NCI-H2196 treated with DMSO at 0.1 percent for 48 hours (cell line): ENCODE measurements around the gene ITIH6.
"Not testable (repeated sequence)": the region's sequence is repeated elsewhere in the genome, so short reads cannot be mapped to it uniquely, and the experiment has no call there.

Source experiments
- DNase-seq: peaks from one replicate; lab custom pipeline; 2025; ENCODE audit not compliant: unreplicated experiment; lab: John Stamatoyannopoulos, UW

The ITIH6 gene, protein sequence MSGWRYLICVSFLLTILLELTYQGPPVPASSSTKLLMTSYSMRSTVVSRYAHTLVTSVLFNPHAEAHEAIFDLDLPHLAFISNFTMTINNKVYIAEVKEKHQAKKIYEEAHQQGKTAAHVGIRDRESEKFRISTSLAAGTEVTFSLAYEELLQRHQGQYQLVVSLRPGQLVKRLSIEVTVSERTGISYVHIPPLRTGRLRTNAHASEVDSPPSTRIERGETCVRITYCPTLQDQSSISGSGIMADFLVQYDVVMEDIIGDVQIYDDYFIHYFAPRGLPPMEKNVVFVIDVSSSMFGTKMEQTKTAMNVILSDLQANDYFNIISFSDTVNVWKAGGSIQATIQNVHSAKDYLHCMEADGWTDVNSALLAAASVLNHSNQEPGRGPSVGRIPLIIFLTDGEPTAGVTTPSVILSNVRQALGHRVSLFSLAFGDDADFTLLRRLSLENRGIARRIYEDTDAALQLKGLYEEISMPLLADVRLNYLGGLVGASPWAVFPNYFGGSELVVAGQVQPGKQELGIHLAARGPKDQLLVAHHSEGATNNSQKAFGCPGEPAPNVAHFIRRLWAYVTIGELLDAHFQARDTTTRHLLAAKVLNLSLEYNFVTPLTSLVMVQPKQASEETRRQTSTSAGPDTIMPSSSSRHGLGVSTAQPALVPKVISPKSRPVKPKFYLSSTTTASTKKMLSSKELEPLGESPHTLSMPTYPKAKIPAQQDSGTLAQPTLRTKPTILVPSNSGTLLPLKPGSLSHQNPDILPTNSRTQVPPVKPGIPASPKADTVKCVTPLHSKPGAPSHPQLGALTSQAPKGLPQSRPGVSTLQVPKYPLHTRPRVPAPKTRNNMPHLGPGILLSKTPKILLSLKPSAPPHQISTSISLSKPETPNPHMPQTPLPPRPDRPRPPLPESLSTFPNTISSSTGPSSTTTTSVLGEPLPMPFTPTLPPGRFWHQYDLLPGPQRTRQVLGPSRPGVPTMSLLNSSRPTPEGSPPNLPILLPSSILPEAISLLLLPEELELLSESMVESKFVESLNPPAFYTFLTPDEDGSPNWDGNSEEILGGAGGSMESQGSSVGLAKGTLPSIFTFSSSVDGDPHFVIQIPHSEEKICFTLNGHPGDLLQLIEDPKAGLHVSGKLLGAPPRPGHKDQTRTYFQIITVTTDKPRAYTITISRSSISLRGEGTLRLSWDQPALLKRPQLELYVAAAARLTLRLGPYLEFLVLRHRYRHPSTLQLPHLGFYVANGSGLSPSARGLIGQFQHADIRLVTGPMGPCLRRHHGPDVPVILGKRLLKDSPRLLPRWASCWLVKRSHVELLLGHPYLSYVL

DNA sequence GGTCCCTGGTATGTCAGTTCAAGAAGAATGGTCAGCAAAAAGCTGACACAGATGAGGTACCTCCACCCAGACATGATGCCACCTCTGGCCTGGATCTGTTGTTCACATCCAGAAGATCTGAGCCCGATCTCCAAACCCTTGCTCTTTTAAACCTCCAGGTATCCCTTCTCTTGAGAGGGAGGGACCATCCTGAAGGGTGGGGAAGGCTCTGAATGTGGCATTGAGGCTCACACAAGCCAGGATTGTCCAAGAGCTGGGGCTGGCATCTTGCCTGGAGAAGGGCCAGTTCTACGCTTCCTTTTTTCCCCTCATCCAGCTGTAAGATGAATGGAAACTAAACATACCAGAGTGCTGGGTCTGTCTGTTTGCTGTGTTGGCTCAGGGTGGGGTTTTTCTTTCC lies at the start of gene ITIH6:
Gene ITIH6 (minus strand): TSS at position 119 of the 400 bp plus-strand sequence. CDS start 45 bp downstream, at position 74.
- DNase-seq: no peak

DNA sequence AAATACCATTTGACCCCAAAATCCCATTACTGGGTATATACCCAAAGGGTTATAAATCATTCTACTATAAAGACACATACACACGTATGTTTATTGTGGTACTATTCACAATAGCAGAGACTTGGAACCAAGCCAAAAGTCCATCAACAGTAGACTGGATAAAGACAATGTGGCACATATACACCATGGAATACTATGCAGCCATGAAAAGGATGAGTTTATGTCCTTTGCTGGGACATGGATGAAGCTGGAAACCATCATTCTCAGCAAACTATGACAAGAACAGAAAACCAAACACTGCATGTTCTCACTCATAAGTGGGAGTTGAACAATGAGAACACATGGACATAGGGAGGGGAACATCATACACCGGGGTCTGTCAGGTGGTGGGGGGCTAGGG lies 49.6 kb upstream of the ITIH6 start:
- not testable (repeated sequence) for DNase-seq

DNA sequence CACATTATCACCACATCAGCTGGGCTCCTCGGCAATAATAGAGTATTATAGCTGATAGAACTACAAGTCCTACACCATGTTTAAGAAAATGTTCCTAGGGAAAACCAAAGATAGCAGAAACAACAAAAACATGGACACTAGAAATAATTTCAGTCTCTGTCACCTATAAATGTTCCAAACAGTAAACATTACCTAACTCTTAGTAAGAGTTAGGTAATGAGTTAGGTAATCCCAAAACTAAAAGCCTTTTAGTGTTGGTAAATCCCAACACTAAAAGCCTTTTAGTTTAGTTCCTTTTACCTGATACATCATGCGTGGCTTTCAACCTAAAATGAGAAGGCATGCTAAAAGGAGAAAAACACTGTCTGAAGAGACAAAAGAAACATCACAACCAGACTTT lies 45.0 kb upstream of the ITIH6 start:
- DNase-seq: no peak

DNA sequence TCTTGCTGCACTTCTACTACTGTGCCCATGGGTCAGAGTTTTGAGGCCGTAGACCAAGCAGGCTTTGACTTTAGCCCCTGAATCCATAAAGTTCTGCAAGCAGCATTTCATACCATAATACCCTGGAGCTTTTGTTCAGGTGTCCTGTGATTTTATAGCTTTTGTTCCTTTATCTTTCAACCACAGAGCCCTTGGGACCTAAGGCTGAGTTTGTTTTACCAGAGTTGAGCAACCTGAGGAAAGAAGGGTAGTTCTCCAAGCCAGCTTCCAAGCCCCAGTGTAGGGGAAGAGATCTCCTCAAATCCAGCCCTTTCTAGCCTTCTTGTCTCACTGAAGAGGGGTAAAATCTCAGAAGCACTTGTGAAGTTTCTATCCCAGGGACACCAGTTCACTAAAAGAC lies 44.6 kb upstream of the ITIH6 start:
- DNase-seq: no peak

DNA sequence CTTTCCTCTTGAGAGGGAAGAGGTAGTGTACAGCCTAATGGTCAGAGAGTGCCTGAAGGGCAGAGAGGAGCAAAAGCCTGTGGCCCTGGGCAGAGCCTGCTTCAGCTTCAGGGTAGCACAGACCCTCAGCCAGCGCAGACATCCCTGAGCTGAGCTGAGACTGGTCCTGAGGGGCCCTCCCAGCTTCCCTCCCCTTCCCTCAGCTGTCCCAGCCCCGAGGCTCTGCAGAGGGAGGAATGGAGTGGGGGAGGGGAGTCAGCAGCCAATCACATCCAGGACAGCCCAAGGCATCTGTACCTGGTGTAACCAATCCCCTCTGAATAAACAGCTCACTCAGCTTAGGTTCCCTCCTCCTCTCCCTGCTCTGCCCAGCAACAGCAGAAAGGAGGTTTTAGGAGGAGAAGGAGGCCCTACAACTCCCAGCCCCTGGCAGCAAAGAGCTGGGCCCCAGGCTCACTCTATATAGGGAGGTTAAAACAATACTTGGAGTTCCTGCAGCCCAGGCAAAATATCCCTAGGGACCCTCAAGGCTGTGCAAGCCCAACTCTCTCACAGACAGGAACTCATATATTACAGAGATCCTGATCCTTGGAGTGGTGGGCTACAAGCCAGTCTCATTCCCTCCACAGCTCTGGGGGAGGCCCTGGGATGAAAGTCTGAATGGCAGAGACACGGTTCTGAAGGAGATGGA lies 43.3 kb upstream of the ITIH6 start:
- DNase-seq: not testable (repeated sequence)

DNA sequence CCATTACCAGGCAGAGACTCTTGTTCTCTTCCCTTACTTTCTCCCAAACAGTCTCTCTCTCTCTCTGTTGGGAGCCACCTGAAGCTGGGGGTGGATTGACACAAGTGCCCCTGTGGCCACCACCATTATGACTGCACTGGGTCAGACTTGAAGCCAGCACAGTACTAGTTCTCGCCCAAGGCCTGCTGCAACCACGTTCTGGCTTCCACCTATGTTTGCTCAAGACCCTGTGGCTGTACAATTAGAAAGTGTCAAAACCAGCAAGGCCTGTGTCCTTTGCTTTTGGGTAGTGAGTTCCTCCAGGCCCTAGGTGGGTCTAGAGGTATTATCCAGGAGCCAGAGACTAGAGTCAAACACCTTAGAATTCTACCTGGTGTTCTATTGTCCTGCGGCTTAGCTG lies 40.5 kb upstream of the ITIH6 start:
- no peak for DNase-seq

DNA sequence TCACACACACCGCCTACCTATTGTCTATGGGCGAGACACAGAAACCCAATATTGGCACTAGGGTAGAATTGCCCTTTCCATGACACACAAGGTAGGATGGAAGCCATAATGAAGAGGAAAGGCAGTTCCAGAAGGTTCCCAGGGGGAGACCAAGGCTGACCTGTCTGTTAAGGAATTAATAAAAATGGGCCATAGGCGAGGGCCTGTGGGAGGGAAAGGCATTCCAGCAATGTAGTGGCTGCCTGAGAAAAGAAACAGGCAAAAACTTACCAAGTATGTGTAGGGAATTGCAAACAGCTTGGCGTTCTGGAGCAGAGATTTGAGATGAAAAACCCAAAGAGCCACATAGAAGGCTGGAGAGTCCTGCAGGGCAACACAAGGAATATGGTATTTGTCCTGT lies 28.5 kb upstream of the ITIH6 start:
- no peak for DNase-seq

DNA sequence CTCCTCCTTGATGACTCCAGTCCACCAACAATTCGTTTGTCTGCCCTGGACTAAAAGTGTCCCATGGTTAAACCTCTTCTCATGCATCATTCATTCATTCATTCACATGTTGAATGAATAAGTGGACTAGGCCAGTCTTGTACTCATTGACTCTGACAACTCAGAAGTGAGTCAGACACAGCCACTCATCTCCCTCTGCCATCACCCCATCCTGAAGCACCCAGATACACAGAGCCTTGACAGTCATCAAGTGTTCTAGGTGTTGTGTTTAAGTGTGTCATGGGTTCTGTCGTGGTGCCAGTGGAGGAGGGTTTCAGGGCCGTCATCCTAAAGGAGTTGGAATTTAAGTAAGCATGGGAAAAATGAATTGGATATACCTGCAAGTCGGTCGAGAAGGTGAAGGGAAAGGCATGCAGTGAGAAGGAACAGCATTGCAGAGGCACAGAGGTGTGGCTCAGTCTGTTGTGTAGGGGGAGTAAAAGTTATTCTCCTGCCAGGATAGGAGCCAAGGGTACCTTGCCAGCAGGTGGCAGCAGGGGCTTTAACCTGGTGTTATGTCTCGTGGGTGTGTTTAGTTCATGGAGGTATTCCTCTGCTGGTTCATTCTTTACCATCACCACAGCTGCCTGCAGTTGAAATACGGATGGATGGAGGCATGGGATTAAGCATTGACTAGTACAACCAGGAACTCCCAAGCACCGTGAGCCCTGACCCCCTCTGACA lies 27.8 kb upstream of the ITIH6 start:
- DNase-seq: no peak

DNA sequence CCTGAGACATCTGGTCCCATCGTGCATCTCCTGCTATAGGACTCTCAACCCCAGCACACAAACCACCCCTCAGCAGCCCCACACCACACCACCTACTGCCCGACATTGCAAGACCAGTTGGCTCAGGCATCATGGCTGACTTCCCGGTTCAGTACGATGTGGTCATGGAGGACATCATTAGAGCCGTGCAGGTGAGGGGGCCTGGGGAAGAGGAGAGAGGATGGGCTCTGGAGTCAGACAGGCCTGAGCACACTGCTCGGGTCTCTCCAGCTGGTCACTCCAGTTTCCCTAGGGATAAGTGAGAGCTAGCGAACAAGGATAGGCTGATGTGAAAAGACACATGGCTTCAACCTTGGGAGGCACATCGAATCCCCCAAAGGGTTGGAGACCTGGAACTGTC lies 26.7 kb upstream of the ITIH6 start:
- DNase-seq: no peak

DNA sequence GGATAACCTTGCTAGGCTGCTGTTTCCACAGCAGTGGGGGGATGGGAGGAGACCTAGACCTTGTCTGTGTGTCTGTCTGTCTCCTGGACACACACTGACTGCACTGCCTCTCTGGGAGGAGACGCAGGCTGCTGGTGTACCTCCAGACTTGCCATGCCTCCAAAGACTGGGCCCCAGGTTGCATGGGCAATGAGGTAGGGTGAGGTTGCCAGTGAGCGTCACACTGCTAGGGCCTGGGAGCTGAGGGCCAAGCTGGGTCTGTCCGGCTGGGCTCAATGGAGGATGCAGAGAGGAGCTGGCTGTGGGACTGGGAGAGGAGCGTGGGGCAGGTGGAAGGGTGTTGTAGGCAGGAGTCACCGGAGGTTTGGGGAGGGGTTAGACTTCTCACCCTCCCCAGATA lies 26.1 kb upstream of the ITIH6 start:
- no peak for DNase-seq

DNA sequence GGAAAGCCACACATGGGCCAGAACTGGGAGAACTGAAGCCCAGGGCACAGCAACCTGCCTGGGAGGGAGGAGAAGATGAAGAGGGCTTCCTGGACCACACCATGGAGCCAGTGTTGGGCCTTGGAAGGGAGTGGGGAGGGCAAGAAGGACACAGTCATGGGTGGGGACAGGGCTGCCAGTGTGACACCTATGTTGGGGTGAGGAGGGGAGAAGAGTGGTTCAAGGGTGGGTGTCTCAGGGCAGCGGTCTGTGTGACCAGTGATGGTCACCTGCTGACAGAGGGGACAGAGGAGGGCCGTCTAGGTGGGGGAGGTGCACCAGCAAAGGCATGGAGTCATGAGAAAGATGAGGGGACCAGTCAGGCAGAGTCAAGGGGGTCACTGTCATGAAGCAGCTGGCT lies 23.3 kb upstream of the ITIH6 start:
- DNase-seq: no peak

DNA sequence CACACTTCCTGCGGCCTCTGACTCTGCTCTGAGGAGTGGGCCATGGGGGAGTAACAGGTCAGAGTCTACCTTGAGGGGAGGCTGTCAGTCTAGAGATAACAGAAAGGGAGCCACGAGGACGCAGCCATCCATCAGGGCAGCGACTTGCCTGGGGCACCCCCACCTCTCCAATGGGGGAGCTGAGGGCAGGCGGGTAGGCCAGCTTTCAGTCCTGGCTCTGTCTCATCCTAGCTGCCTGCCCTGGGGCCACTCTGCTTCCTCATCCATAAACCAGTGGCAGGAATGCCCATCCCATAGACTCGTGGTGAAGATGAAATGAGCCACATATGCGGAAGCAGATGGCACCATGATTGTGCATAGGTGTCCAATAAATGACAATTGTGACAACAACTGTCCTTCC lies 22.7 kb upstream of the ITIH6 start:
- DNase-seq: no peak

DNA sequence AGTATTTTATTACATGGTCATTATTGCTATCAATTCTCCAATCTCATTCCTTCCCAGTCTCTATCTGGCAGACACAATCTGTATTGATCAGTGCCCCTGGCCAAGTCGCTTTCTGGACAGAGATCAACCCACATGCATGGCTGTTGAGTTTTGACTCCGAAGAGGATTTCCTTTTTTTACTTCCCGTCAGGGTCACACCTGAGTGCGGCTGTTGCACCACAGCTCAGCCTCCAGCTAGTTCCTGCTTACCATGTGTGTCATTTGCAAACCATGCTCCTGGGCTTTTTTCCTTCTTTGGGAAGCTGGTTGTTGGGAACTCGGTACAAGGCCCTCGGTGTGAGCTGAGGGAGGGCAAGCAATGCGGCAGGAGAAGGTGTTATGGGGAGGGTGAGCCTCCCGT lies 21.1 kb upstream of the ITIH6 start:
- no peak for DNase-seq

DNA sequence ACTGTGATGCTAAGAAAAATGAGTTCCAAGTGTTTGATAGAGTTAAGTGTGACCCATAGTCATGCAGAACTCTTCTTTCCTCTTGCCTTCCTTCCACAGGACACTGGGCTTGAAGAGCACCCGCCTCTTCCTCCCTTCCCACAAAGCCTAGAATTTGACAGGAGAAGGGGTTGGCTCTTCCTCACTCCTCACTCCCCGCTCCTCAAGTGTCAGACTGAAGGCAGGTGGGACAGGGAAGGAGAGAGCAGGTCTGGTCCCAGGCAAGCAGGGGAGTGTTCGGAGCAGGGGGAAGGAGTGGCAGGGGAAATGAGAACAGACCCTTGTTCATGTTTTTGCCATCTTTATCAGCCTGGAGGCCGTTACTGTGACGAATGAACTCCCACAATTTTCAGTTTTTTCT lies 20.2 kb upstream of the ITIH6 start:
- DNase-seq: no peak

DNA sequence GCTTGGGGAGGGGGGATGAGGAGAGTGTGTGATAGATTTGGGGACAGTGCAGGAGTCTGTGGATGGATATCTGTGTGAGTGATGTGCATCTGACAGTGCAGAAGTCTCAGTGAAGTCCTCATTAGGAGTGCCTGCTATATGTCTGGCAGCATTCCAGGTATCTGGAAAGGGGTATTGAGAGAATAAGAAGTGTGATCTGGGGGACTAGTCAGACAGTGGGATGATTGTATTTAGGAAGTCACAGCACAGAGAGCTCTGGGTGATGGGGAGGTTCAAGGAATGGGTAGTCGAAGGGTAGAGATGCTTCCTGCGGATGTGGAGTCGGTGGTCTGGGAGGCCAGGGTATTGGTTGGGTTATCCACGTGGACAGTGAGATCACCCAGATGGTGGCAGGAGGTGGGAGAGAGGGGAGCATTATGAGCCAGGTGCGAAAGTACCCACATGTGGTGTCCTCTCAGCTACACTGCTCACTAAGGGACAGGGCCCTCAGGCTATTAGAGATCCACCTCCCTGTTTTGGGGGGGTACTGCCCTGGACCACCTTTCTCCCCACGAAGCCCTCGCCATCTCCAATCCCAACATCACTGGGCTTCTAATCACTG lies 19.3 kb upstream of the ITIH6 start:
- no peak for DNase-seq

DNA sequence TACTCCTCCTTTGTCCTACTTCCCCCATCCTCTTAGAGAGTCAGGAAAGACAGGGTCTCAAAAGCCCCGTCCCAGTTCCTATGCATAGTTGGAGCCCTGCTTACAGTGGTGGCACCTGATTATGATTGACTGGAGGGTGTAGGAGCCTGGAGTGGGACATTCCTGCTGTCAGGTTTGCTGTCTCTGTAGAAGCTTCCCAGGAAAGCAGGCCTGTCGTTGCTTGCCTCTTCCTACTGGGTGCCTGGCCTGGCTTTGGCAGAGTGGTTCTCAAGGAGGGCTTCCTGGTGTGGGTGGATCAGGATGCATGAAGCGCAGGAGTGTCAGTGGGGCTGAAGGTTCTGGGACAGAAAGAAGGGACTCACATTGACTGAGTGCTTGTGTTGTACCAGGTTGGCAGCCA lies 14.3 kb upstream of the ITIH6 start:
- DNase-seq: no peak

DNA sequence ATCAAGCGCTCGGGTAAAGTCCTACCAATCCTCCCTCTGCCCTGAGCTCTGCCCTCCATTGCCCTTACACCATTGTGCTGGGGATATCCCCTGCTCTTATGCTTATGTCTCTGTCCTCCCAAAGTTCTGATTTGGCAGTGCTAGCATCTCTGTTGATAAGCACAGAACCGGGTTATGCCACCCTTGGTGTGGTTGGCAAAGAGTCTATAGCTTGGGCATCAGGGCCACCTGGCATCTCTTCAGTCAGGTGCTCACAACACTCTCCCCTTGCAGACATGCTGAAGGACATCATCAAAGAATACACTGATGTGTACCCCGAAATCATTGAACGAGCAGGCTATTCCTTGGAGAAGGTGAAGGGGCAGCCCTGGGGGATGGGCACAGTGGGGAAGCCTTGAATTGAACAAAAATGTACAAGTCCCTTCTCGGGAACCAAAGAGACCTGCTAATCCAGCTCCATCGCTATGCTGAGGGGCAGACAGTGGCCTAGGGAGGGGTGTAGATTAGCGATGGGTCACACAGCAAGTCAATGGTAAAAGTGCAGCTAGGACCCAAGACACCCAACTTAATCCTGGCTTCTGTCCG lies 13.3 kb upstream of the ITIH6 start:
- DNase-seq: no peak

DNA sequence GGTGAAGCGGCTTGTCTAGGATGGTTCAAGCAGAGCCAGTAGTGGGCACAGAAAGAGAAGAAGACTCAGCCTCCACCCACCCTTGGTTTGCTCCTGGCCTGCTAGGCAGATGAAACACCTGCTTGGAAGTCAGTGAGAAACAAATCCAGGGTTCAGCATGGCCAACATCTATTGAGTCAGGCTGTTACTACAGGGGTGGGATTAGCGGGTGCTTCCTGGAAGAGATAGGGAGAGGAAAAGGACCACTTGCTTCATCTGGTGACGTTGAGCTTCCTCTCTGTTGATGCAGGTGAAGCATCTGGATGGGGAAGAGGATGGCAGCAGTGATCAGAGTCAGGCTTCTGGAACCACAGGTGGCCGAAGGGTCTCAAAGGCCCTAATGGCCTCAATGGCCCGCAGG lies 12.5 kb upstream of the ITIH6 start:
- DNase-seq: no peak
